Smooth muscle cell (in vitro differentiated cells): ENCODE results near the gene ALK. TPM values are rescaled to one million over a fixed set of nuclear protein-coding genes. Genes with fewer than 3 reads are reported as not detected.

Experiments used
- DNase-seq: peaks from one replicate; lab custom pipeline; 2025; ENCODE audit not compliant: unreplicated experiment; lab: John Stamatoyannopoulos, UW
- H2AFZ ChIP-seq: fragments of 200-600 bp; sonication (generic); 2 replicates; pipeline ENCODE4 v1.6.0; 2016; ENCODE audit warnings: antibody characterized with exemption, low read depth, mild to moderate bottlenecking
- H3F3A ChIP-seq: fragments of 200-600 bp; sonication (generic); 2 replicates; pipeline ENCODE4 v1.6.0; 2017; ENCODE audit warnings: antibody characterized with exemption, low read depth
- H3K27ac ChIP-seq: fragments of 200-600 bp; sonication (generic); 2 replicates; pipeline ENCODE4 v1.5.1; 2016; ENCODE audit warnings: low read depth, mild to moderate bottlenecking
- H3K27me3 ChIP-seq: fragments of 200-600 bp; sonication (generic); 2 replicates; pipeline ENCODE4 v1.6.1; 2016; ENCODE audit warnings: low read depth, mild to moderate bottlenecking
- H3K36me3 ChIP-seq: fragments of 200-600 bp; sonication (generic); 2 replicates; pipeline ENCODE4 v1.5.1; 2016; ENCODE audit warnings: low read depth
- H3K4me1 ChIP-seq: fragments of 200-600 bp; sonication (generic); 2 replicates; pipeline ENCODE4 v1.5.1; 2016; ENCODE audit warnings: low read depth
- H3K4me2 ChIP-seq: fragments of 200-600 bp; sonication (generic); 2 replicates; pipeline ENCODE4 v1.6.0; 2016; ENCODE audit warnings: mild to moderate bottlenecking
- H3K4me3 ChIP-seq: fragments of 200-600 bp; sonication (generic); 2 replicates; pipeline ENCODE4 v1.5.1; 2016; ENCODE audit warnings: mild to moderate bottlenecking
- H3K79me2 ChIP-seq: fragments of 200-600 bp; sonication (generic); 2 replicates; pipeline ENCODE4 v1.6.0; 2016; ENCODE audit warnings: low read depth, mild to moderate bottlenecking
- H3K9ac ChIP-seq: fragments of 200-600 bp; sonication (generic); 2 replicates; pipeline ENCODE4 v1.6.0; 2016; ENCODE audit warnings: low read depth
- H3K9me3 ChIP-seq: fragments of 200-600 bp; sonication (generic); replicated peaks from 2 replicates; pipeline ENCODE4 v1.5.1; 2016; ENCODE audit warnings: low read depth
- H4K20me1 ChIP-seq: fragments of 200-600 bp; sonication (generic); 2 replicates; pipeline ENCODE4 v1.6.0; 2016; ENCODE audit warnings: low read depth
- CTCF ChIP-seq: fragments of 200-600 bp; sonication (generic); IDR thresholded peaks from 2 replicates; pipeline ENCODE4 v1.5.1; 2017; ENCODE audit warnings: borderline replicate concordance, mild to moderate bottlenecking, antibody characterized with exemption; ENCODE audit not compliant: insufficient read depth, poor library complexity, severe bottlenecking
- WGBS: methylation state at CpG from one replicate; pipeline ENCODE4 v1.1.7; 2016; ENCODE audit warnings: low lambda C conversion rate; 5-methylcytosine and 5-hydroxymethylcytosine counted together
- polyA plus RNA-seq: library from polyadenylated mRNA; unstranded; fragments of >200 nt; fragmentation: Nextera tagmentation; extraction: Ambion mirVana; gene quantifications from 2 replicates; pipeline ENCODE4 v1.2.1, GENCODE V29; 2016
- total RNA-seq: library from RNA; depleted of rRNA; stranded (reverse); fragments of >200 nt; gene quantifications from 2 replicates; pipeline ENCODE4 v1.2.3, GENCODE V29; 2014

The ALK gene
- total and polyA plus RNA-seq, 2 experiments from 2014 or later: 0.13 to 0.19 TPM

GRCh38 chr2:29329899-29330298, 591.5 kb downstream of the ALK start:
- H3K9me3 ChIP-seq: no peaks in the 10 kb centered on the region
- no peak overlapping the region for H3K27ac ChIP-seq
- no peak for DNase-seq
- H4K20me1 ChIP-seq: no peaks in the 10 kb centered on the region
- H2AFZ ChIP-seq: no peak overlapping the region
- 92% methylated on average over 3 of the region's 3 CpGs for WGBS
- no peaks in the 10 kb centered on the region for H3F3A ChIP-seq
- no peaks in the 10 kb centered on the region for H3K4me1 ChIP-seq
- H3K4me3 ChIP-seq: no peak overlapping the region
- H3K79me2 ChIP-seq: no peaks in the 10 kb centered on the region
- TF ChIP-seq CTCF: no peak
- no peaks in the 10 kb centered on the region for H3K27me3 ChIP-seq
- no peak overlapping the region for H3K4me2 ChIP-seq
- H3K36me3 ChIP-seq: no peaks in the 10 kb centered on the region
- no peak overlapping the region for H3K9ac ChIP-seq

- Histone ChIP-seq H3K4me2 (no peak overlapping the region), H2AFZ (no peak overlapping the region), H3K9me3 (no peaks in the 10 kb centered on the region), H3K9ac (no peak overlapping the region), H3K27ac (no peak overlapping the region), H3K27me3 (no peaks in the 10 kb centered on the region), H3K4me3 (no peak overlapping the region), H3K36me3 (no peaks in the 10 kb centered on the region), H3F3A (no peaks in the 10 kb centered on the region), H3K4me1 (no peaks in the 10 kb centered on the region), H3K79me2 (no peaks in the 10 kb centered on the region), H4K20me1 (no peaks in the 10 kb centered on the region)
- TF ChIP-seq CTCF: no peak
- no peak for DNase-seq
- WGBS: 96% methylated on average over 8 of the region's 8 CpGs
Measured at GRCh38 chr2:29326926-29327325, 594.5 kb downstream of the ALK start.

- Histone ChIP-seq H3F3A (no peaks in the 10 kb centered on the region), H3K79me2 (no peaks in the 10 kb centered on the region), H2AFZ (no peak overlapping the region), H3K4me2 (no peak overlapping the region), H3K9ac (no peak overlapping the region), H3K27me3 (no peaks in the 10 kb centered on the region), H4K20me1 (no peaks in the 10 kb centered on the region), H3K4me1 (no peaks in the 10 kb centered on the region), H3K36me3 (no peaks in the 10 kb centered on the region), H3K9me3 (no peaks in the 10 kb centered on the region), H3K27ac (no peak overlapping the region), H3K4me3 (no peak overlapping the region)
- DNase-seq: no peak
- TF ChIP-seq CTCF: no peak
- WGBS: 51% methylated on average over 3 of the region's 3 CpGs
Measured at GRCh38 chr2:29325544-29325943, 595.8 kb downstream of the ALK start.

GRCh38 chr2:29323961-29324360, 597.4 kb downstream of the ALK start:
- Histone ChIP-seq H3K79me2 (no peaks in the 10 kb centered on the region), H3K27ac (no peak overlapping the region), H4K20me1 (no peaks in the 10 kb centered on the region), H3K4me3 (no peak overlapping the region), H3K4me2 (no peak overlapping the region), H3K9ac (no peak overlapping the region), H3K36me3 (no peaks in the 10 kb centered on the region), H2AFZ (no peak overlapping the region), H3K4me1 (no peaks in the 10 kb centered on the region), H3K9me3 (no peaks in the 10 kb centered on the region), H3K27me3 (no peaks in the 10 kb centered on the region), H3F3A (no peaks in the 10 kb centered on the region)
- no peak for TF ChIP-seq CTCF
- 93% methylated on average over 3 of the region's 3 CpGs for WGBS
- no peak for DNase-seq
